Tibial nerve (tissue), 4 donors: ENCODE measurements around the gene DDIT4. TPM values are rescaled to one million over a fixed set of nuclear protein-coding genes. Genes with fewer than 3 reads are reported as not detected.
A peak's percentile ranks its signal among the peaks of the same experiment; 100 is the strongest.
"Not testable (repeated sequence)": the region's sequence is repeated elsewhere in the genome, so short reads cannot be mapped to it uniquely, and the experiment has no call there.

Source experiments
- DNase-seq, 2 donors: peaks; one replicate each; pipeline ENCODE4 v3.0.0-alpha.2; 2019; ENCODE audit warnings: low spot score in 2 of 2
- H3K27ac ChIP-seq, 4 donors: fragments of 200-600 bp; sonication (generic) in 3 of 4; one replicate each; pipeline ENCODE4 v1.5.1; 2017 to 2019; ENCODE audit warnings: mild to moderate bottlenecking in 1 of 4
- H3K27me3 ChIP-seq, 2 donors: fragments of 200-600 bp; sonication (generic) in 1 of 2; one replicate each; pipeline versions ENCODE4 v1.5.1 to v1.6.0; 2017 to 2019
- H3K36me3 ChIP-seq, 3 donors: fragments of 200-600 bp; sonication (generic); one replicate each; pipeline ENCODE4 v1.5.1; 2018 to 2019
- H3K4me1 ChIP-seq, 4 donors: fragments of 200-600 bp; sonication (generic) in 3 of 4; one replicate each; pipeline ENCODE4 v1.5.1; 2017 to 2019
- H3K4me3 ChIP-seq, 4 donors: fragments of 200-600 bp; sonication (generic) in 3 of 4; one replicate each; pipeline ENCODE4 v1.5.1; 2017 to 2019; ENCODE audit warnings: mild to moderate bottlenecking in 1 of 4, moderate library complexity in 1 of 4
- H3K9me3 ChIP-seq, 4 donors: fragments of 200-600 bp; sonication (generic) in 3 of 4; one replicate each; pipeline ENCODE4 v1.5.1; 2017 to 2019
- CTCF ChIP-seq, 5 experiments: fragments of 200-600 bp in 3 of 5; fragments of 450-650 bp in 2 of 5; sonication (generic) in 3 of 5; IDR thresholded peaks; one replicate each; pipeline ENCODE4 v1.5.1; 2016 to 2019; ENCODE audit warnings: antibody characterized with exemption in 5 of 5, mild to moderate bottlenecking in 3 of 5, moderate library complexity in 2 of 5
- EP300 ChIP-seq, 2 donors: sonication (generic); formaldehyde crosslinking; IDR thresholded peaks; one replicate each; pipeline ENCODE4 v1.6.1; 2017; ENCODE audit warnings: antibody characterized with exemption in 2 of 2, mild to moderate bottlenecking in 1 of 2
- POLR2A ChIP-seq, 2 donors: fragments of 450-650 bp; IDR thresholded peaks; one replicate each; pipeline ENCODE4 v1.6.1; 2017; ENCODE audit warnings: antibody characterized with exemption in 2 of 2, mild to moderate bottlenecking in 2 of 2, moderate library complexity in 2 of 2
- WGBS, 2 donors: methylation state at CpG; one replicate each; pipeline ENCODE4 v1.1.5; 2018; 5-methylcytosine and 5-hydroxymethylcytosine counted together
- total RNA-seq, 4 donors: library from RNA; depleted of rRNA; stranded (reverse); fragments of >200 nt; gene quantifications; one replicate each; pipeline ENCODE4 v1.1.0, GENCODE V29; 2016

The DDIT4 gene
- total RNA-seq, 4 donors from 2014 or later = 1,317 to 2,202 (median 1,604) TPM

GRCh38 chr10:72265990-72266865 is 7.5 kb upstream of the DDIT4 start:
- peak overlapping the region in 2 of 4 donors; percentile 65 to 67 for H3K27ac ChIP-seq
- no peaks in the 10 kb centered on the region for H3K27me3 ChIP-seq
- no peak overlapping the region for H3K4me3 ChIP-seq
- peaks cover 0 to 47% (median 27%) of the 10 kb centered on the region in 4 donors for H3K4me1 ChIP-seq
- H3K9me3 ChIP-seq = no peaks in the 10 kb centered on the region
- WGBS, 2 donors = 86 to 87% methylated on average over 11 of the region's 11 CpGs
- H3K36me3 ChIP-seq = no peaks in the 10 kb centered on the region
- DNase-seq = no peak
- TF ChIP-seq CTCF (IDR thresholded peaks at IDR 0.05) = no peak
- TF ChIP-seq POLR2A (IDR thresholded peaks at IDR 0.05) = no peak
- no peak for TF ChIP-seq EP300 (IDR thresholded peaks at IDR 0.05)

- H3K27ac ChIP-seq = peak overlapping the region in 3 of 4 donors; percentile 27 to 63 (median 58)
- H3K4me3 ChIP-seq = no peak overlapping the region
- WGBS, 2 donors = 44 to 50% methylated on average over 6 of the region's 6 CpGs
- no peaks in the 10 kb centered on the region for H3K36me3 ChIP-seq
- H3K4me1 ChIP-seq = peaks cover 0 to 44% (median 24%) of the 10 kb centered on the region in 4 donors
- no peaks in the 10 kb centered on the region for H3K27me3 ChIP-seq
- no peak for TF ChIP-seq POLR2A (IDR thresholded peaks at IDR 0.05)
- TF ChIP-seq EP300 (IDR thresholded peaks at IDR 0.05) = no peak
- no peak for TF ChIP-seq CTCF (IDR thresholded peaks at IDR 0.05)
- no peaks in the 10 kb centered on the region for H3K9me3 ChIP-seq
- no peak for DNase-seq
These were observed 6.3 kb upstream of the DDIT4 start for GRCh38 chr10:72267381-72267780.

GRCh38 chr10:72267819-72268399 is 5.8 kb upstream of the DDIT4 start:
- peak overlapping the region in 3 of 4 donors; percentile 27 to 63 (median 50) for H3K27ac ChIP-seq
- 77 to 80% methylated on average over 12 to 13 of the region's 15 CpGs for whole genome bisulfite sequencing, 2 donors
- no peaks in the 10 kb centered on the region for H3K27me3 ChIP-seq
- no peaks in the 10 kb centered on the region for H3K36me3 ChIP-seq
- no peak for TF ChIP-seq CTCF (IDR thresholded peaks at IDR 0.05)
- no peak for TF ChIP-seq EP300 (IDR thresholded peaks at IDR 0.05)
- H3K9me3 ChIP-seq = no peaks in the 10 kb centered on the region
- no peak for DNase-seq
- H3K4me1 ChIP-seq = peaks cover 0 to 43% (median 25%) of the 10 kb centered on the region in 4 donors
- H3K4me3 ChIP-seq = no peak overlapping the region

- H3K4me1 ChIP-seq = peaks cover 0 to 37% (median 20%) of the 10 kb centered on the region in 4 donors
- H3K27me3 ChIP-seq, H3K27ac ChIP-seq, H3K9me3 ChIP-seq, DNase-seq, H3K36me3 ChIP-seq, H3K4me3 ChIP-seq: not testable (repeated sequence)
- 97 to 100% methylated on average over 5 of the region's 5 CpGs for WGBS, 2 donors
These were observed 5.1 kb upstream of the DDIT4 start for GRCh38 chr10:72268475-72269200.

GRCh38 chr10:72270607-72271281 is 3.0 kb upstream of the DDIT4 start:
- no peak for DNase-seq
- Histone ChIP-seq H3K4me1 (peaks cover 0 to 29% (median 16%) of the 10 kb centered on the region in 4 donors), H3K9me3 (no peaks in the 10 kb centered on the region), H3K4me3 (no peak overlapping the region), H3K27me3 (no peaks in the 10 kb centered on the region), H3K27ac (peak overlapping the region in 3 of 4 donors; percentile 95 to 100 (median 100)), H3K36me3 (peaks cover 4 to 19% (median 15%) of the 10 kb centered on the region in 3 donors)
- 76 to 78% methylated on average over 5 of the region's 5 CpGs for WGBS, 2 donors
- TF ChIP-seq EP300 (IDR thresholded peaks at IDR 0.05) (no peak), CTCF (IDR thresholded peaks at IDR 0.05) (no peak), POLR2A (IDR thresholded peaks at IDR 0.05) (no peak)
